Amygdala (tissue), 56 donors: ENCODE results near the gene HID1.
"Not testable (repeated sequence)": the region's sequence is repeated elsewhere in the genome, so short reads cannot be mapped to it uniquely, and the experiment has no call there.

Source experiments
- DNase-seq, 56 donors: peaks; one replicate each; lab custom pipeline; 2025; lab: John Stamatoyannopoulos, UW

The HID1 gene, protein sequence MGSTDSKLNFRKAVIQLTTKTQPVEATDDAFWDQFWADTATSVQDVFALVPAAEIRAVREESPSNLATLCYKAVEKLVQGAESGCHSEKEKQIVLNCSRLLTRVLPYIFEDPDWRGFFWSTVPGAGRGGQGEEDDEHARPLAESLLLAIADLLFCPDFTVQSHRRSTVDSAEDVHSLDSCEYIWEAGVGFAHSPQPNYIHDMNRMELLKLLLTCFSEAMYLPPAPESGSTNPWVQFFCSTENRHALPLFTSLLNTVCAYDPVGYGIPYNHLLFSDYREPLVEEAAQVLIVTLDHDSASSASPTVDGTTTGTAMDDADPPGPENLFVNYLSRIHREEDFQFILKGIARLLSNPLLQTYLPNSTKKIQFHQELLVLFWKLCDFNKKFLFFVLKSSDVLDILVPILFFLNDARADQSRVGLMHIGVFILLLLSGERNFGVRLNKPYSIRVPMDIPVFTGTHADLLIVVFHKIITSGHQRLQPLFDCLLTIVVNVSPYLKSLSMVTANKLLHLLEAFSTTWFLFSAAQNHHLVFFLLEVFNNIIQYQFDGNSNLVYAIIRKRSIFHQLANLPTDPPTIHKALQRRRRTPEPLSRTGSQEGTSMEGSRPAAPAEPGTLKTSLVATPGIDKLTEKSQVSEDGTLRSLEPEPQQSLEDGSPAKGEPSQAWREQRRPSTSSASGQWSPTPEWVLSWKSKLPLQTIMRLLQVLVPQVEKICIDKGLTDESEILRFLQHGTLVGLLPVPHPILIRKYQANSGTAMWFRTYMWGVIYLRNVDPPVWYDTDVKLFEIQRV

DNA sequence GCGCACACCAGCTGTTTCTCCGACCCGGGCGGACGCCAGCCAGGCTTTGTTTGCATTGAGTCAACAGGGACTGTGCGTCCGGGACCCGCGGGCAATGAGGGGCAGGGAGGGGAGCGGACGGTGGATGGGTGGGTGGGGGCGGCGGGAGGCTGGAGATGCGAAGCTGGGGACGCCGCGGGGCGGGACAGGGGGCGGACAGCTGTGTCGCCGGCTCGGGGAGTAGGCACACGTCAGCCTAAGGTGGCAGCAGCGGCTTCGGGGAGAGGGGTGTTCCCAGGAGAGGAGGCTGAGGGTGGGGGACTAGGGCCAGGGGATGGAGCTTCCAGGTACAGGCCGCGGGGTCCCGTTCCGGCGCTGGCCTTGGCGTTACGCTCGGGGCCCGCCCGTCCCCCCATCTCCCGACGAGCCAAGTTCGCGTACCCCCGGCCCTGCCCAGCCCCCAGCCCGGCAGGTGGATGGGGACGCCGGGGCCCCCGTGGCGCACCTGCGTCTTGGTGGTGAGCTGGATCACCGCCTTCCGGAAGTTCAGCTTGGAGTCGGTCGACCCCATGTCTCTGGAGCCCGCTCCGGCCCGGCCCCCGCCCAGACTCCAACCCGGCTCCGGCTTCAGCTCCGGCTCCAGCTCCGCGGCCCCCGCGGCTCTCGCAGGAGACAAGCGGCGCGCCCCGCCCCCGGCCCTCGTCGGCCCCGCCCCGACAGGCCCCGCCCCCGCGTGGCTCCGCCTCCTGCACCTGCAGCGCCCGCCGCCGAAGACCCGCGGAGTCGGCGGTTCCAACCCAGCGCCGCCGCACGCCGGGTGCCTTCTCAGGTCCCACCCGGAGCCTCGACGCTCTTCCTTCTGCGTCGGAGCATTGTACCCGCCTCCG is at the start of gene HID1:
Gene HID1 (minus strand): TSS at position 653 of the 866 bp plus-strand sequence. CDS start 103 bp downstream, at position 550.
- DNase-seq = peak in 54 of 56 donors; percentile 19 to 91 (median 67)

DNA sequence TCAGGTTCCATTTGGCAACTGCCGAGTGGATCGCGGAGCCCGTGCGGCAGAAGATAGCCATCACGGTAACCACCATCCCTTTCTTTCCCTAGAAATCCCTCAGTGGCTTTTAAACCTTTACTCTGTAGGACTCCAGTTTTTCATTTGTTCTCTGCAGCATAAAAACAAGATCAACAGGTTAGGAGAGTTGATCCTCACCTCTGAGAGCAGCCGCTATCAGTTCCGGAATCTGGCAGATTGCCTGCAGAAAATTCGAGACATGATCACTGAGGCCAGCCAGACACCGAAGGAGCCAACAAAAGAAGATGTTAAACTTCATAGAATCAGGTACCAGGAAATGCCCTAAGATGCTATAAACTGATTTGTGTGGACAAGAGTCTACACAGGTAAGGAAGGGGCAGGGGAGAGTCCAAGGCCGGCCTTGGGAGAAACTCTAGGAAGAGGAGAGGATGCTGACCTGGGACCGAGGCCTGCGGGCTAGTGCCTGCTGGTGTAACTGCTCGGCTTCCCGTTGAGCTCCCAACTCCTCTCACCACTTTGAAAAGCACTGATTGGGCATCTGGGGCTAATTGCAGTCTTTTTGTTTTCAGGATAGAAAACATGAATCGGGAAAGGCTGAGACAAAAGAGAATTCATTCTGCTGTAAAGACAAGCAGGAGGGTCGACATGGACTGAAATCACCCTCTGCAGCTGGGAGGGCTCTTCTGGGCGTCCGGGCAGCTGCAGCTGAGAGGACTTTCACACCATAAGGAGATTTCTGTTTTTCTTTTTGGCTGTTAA is 48.0 kb upstream of the HID1 start:
- DNase-seq = peak in 22 of 56 donors; percentile 15 to 75 (median 44)

DNA sequence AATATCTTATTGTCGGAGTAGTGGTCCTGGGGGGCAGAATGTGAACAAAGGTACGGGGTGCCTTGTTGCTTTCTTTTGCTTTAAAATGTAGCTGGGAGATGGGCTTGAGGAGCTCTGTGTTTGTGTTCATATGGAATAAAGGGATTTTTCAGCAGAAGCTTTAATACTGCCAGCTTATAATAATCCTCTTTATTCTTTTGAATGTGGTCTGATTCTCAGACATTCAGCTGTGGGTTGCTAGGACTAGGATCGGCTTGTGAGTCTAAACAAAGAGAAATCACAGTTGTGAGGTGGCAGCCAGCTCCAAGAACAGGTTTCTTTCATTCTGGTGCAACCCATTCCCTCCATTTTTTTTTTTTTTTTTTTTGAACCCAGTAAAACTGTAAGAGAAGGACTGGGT is 47.2 kb upstream of the HID1 start:
- peak in 2 of 56 donors; percentile 18 to 25 for DNase-seq

DNA sequence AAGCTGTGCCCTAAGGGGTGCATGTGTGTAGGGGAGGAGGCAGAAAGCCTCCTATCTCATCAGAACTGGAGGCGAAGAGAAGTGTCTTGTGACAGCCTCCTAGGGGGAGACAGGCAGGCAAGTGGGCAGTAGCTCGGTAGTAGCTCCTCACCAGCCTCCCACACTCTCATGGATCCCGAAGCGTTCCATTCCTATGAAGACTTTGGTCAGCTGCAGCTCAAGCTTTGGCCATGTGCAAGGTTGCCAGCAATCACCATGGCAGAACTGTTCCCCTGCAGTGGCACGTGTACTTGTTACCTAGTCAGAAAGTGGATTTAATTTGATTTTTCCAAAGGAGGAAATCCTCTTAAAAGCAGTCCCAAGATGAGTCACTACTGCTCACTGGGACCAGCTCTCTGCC is 46.6 kb upstream of the HID1 start:
- peak in 4 of 56 donors; percentile 11 to 23 (median 15) for DNase-seq

DNA sequence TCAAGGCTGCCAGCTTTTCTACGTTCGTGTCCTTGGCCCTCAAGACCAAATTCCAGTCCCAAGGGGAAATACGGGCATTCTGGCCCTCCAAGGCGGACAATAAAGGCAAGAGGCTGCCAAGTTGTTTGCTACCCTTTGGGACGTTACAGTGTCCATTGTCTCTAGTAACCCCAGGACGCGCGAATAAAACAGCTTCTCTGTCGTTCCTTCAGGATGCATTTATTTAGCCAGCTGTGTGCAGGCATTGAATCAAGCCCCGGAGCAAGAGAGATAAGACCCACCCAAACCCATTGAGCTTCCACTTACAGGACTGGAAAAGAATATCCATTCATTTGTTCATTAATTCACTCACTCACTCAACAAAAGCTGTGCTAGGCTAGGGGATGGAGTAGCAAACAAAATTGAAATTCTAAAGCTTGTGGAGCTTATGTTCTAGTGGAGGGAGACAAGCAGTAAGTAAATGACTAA is 40.6 kb upstream of the HID1 start:
- DNase-seq = no peak

DNA sequence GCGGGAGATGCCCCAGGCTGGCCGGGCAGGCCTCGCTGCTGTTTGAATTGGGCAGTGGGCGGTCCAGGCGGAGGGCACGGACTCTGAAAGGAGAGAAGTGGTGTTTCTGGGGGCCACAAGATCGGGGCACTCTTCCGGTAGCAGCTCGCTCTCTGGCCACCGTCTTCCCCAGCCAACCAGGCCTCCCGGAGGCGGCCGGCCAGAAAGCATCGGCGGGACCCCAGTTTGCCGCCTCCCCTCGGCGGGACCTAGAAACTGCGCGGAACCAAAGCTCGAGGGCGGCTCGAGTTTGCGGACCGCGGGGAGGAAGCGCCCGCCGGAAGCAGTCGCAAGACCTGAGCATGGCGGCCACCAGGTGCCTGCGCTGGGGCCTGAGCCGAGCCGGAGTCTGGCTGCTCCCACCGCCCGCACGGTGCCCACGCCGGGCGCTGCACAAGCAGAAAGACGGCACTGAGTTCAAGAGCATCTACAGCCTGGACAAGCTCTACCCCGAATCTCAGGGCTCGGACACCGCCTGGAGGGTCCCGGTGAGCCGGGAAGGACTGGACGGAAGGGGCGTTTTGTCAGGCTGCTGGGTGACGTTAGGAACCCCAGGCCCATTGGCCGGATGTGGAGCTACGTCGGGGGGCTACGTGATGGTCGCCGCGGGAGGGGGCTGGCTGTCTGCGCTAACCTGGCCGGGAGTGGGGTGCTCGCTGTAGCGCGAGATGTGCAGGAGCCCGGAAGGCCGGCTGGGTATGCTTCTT is 40.0 kb upstream of the HID1 start, which contains the start of gene MRPL58:
Gene MRPL58 (plus strand): TSS at position 325 of the 746 bp plus-strand sequence. CDS start 17 bp downstream, at position 342.
- peak in 54 of 56 donors; percentile 28 to 92 (median 79) for DNase-seq

DNA sequence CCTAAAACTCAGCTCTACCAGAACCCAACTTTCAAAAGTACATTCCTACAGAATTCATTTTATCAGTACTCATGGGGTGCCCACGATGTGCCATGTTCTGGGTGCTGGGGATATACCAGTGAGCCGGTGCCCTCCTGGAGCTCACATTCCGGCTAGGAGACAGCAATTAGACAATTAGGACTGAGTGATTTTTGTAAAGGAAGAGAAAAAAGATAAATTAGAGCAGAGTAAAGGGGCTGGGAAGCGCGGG is 39.5 kb upstream of the HID1 start:
- DNase-seq = peak in 4 of 56 donors; percentile 41 to 57 (median 52)

DNA sequence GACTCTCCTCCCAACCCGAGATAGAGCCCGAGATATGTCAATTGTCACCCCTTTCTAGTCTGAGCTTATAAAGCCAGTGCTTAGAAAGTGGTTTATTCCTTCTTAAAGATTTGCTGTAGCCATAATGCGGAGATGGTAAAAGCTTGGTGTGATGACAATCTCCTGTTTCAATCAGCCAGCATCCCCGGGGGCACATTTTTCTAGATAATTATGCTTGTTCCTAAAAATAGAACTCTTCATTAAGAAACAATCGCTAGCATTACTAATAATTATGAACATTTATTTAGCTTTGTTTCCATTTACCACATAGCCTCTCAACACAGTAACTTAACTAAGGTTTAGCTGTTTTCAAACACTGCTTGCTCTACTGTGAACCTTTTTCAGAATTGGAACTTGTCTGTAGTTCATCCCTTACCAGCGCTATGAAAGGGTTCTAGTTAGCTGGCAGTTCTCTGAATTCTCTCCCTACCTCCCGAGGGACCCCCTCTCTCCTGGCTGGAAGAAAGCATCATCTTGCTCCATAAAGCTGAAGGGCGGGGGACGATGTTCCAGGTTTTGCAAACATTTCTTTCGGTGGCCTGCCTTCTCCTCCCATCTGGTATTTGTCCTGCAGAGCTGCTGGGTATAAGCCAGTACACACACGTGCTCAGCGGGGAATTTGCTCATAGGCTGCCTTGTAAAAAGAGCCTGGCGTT is 39.0 kb upstream of the HID1 start:
- DNase-seq = peak in 37 of 56 donors; percentile 14 to 72 (median 44)

DNA sequence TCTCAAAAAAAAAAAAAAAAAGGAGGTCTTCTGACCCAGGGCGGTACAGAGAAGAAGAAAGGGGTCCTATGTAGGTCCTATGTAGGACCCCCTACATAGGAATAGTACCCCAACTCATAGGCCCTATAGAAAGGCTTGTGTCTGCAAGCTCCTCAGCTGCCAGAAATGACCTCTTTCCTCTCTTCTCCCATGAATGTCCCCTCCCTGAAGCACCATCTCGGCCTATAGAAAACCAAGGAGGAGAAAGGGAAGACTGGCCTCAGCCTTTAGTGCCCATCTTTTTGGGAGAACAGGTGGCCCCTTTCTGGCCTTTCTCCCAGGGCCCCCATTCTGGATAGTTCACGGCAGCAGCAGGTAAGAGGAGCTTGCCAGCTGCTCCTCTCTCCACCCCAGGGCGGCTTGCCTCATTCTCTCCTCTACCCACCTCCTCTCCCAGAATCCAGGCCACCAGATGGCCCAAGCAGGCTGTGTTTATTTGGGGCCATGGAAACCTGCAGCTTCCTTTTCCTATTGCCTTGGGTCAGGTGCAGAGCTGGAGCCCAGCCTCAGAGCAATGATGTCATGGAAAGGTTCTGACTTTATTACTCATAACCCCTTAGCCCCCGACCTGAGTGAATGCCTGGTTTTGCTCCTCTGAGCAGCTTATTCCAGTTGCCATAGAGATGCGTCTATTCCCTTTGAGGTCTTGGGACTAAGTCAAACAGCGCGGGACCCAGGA is 38.3 kb upstream of the HID1 start:
- DNase-seq = peak in 3 of 56 donors; percentile 21 to 29 (median 24)

DNA sequence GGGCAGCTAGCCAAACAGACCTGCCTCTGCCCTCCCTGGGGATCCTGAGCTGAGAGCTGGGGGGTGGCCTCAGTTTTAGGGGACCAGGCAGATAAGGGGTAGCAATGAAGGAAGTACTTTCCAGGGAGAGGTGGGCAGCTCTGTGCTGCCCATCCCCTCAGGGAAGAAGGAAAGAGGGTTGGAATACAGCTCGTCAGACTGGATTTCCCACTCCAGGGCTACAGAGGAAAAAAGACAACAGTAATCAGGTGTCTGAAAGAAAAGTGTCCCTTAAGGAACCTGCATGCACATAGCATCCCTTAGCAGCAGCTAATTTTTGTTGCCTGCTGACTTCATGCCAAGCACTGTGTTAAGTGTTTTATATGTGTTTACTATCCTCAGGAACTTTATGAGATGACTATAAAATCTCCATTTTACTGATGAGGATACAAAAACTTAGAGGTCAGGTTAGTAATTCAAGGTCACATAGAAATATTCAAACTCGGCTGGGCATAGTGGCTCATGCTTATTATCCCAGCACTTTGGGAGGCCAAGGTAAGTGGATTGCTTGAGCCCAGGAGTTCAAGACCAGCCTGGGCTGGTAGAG is 36.7 kb upstream of the HID1 start:
- no peak for DNase-seq

DNA sequence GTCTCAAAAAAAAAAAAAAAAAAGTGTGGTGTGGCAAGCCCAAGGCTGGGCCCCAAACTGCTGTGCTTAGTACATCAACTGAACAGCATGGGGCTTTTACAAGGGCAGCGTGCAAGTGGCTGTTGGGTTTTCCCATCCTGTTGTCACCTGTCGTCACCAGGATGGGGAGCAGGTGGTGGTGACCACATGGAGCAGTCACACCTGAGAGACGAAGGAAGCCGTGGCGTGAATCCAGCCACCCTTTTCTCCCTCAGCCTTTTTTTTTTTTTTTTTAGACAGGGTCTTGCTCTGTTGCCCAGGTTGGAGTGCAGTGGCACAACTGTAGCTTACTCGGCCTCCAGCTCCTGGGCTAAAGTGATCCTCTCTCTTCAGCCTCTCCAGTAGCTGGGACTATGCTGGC is 35.8 kb upstream of the HID1 start:
- no peak for DNase-seq

DNA sequence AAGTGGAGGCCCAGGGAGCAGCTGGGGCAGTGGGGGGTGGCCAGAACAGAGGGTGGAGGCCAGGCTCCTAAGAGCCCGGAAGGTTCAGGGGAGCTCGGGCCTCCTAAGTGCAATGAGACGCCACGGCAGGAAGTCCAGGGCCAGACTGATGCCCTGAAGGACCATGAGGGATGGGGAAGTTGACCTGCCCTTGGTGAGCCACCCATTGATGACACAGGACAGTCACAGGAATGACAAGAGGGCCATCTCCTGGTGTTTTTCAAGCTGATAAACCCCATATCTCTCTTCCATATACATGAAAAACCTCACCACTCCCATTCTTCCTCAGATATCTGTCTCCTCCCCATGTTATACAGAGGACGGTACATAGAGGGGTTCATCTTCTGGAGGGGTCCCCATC is 34.1 kb upstream of the HID1 start:
- no peak for DNase-seq

DNA sequence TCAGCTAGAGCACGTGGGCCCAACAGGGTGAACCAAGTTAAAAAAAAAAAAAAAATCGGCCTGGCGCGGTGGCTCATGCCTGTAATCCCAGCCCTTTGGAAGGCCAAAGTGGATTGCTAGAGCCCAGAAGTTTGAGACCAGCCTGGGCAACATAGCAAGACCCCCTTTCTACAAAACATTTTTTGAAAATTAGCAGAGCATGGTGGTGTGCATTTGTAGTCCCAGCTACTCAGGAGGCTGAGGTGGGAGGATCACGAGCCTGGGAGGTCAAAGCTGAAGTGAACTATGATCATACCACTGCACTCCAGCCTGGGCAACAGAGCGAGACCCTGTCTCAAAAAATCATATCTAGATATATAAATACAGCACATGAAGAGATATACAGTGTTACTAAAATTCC is 33.5 kb upstream of the HID1 start:
- not testable (repeated sequence) for DNase-seq

DNA sequence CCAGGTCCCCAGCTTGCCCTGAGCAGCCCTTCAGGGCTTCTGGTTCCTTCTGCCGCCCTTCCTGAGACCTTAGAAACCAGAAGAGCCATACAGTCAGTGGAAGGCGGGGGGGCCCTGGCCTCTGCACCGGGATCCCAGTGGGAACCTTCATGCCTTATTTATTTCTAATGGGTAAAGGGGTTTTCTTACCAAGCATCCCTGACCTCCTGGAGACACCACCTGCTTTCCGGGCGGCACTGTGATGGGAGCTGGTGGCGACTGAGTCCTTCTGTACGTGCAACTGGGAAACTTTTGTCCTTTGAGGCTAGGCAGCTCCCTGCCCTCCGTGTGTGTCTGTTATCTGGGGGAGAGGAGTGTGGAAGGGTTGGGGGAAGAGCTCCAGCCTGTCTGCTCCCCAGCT is 32.7 kb upstream of the HID1 start:
- DNase-seq = no peak

DNA sequence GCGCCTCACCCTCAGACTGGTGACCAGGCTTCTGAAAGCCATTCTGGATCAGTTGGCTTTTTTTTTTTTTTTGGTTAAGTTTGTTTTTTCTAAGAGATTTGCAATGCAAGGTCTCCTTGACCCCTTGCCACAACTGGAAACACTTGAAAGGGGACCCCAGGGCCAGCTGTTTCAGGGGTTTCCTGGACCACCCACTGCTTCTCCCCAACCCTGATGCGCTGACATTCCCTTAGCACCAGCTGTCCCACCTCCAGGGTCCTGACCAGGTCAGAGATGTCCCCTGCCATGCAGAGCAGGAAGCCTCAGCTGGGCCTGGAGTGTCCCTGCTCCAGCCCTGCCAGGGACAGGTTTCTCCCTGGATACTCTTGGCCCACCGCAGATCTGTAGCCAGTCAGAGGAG is 31.8 kb upstream of the HID1 start:
- DNase-seq = no peak

DNA sequence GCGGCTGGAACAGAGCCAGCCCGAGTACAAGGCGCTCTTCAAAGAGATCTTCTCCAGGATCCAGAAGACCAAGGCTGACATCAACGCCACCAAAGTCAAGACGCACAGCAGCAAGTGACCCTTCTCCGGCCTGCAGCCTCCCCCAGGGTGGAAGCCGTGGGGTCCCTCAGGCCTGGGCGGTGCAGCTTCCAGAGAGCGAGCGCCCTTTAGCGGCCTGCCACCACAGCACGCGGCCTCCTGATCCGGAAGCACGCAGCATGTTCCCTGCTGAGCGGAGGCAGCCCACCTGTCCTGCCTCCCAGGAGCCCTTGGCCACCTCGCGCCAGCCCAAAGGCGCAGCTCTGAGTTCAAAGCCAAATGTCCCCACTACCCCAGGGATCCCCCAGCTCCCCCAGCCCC is 31.4 kb upstream of the HID1 start:
- no peak for DNase-seq
